AG04449 (cell line): Measurements from ENCODE around the gene ZNF576.

Experiments
- CTCF ChIA-PET: fragments of 350-600 bp; formaldehyde crosslinking; extraction: SDS; loops from one replicate; lab custom pipeline; 2021; ENCODE audit warnings: antibody characterized with exemption; lab: Yijun Ruan, JAX
- POLR2A ChIA-PET: fragments of 400-600, 350-600 bp; formaldehyde crosslinking; extraction: SDS; loops from one replicate; lab custom pipeline; 2020; ENCODE audit warnings: antibody characterized with exemption, inconsistent platforms; lab: Yijun Ruan, JAX
- DNase-seq: peaks from one replicate; pipeline ENCODE4 v3.0.0-alpha.2; 2010; ENCODE audit warnings: low read depth, low spot score
- H3K4me3 ChIP-seq: 2 replicates; pipeline ENCODE4 v1.5.1; 2011; ENCODE audit warnings: low read depth, mild to moderate bottlenecking, control low read depth, low read length
- TF ChIP-seq, protein P1 (sequence below): IDR thresholded peaks from one replicate; pipeline ENCODE4 v1.5.1; 2011; ENCODE audit warnings: mild to moderate bottlenecking, moderate library complexity, low read length, control low read depth, inconsistent platforms; ENCODE audit not compliant: insufficient read depth; ENCODE audit errors: missing control alignments

The ZNF576 gene

DNA sequence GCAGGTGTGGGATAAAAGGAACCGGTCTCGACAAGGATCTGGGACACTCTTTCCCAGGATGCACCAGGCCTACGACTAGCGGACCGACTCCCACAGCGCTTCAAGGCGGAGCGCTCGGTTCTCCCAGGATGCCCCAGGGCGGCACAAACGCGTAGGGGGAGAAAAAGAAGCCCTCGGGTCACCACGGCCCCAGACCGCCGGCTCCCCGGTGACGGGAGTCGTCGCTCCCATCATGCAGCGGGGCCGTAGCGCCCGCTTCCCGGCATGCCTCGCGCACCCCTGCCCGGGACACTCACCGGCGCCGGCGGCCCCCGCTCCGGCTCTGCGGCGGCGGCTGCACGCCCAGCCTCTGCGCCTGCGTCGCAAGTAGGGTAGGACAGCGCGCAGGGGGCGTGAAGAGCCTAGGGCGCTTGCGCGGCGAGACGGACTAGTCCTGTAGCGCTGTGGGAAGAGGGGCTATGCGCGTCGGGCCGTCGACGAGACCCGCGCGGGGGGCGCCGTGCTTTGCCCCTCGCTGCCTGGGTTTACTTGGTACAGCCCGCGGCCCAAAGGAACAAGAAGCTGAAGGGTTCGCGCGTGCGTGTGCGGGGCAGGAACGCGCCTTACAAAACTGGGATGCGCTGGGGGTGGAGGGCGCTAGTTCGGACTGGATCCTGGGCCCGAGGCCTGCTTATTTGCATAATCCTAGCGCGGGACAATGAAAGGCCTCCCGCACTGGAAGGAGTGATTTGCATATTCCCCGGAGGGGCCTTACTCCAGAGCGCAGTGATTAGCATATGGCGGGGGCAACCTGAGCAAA is 23.1 kb downstream of the ZNF576 start, which contains the start of gene ZNF428:
Gene ZNF428 (minus strand): TSS at position 368 of the 799 bp plus-strand sequence. CDS start 5,325 bp downstream, outside the sequence.
- TF ChIP-seq, protein P1, sequence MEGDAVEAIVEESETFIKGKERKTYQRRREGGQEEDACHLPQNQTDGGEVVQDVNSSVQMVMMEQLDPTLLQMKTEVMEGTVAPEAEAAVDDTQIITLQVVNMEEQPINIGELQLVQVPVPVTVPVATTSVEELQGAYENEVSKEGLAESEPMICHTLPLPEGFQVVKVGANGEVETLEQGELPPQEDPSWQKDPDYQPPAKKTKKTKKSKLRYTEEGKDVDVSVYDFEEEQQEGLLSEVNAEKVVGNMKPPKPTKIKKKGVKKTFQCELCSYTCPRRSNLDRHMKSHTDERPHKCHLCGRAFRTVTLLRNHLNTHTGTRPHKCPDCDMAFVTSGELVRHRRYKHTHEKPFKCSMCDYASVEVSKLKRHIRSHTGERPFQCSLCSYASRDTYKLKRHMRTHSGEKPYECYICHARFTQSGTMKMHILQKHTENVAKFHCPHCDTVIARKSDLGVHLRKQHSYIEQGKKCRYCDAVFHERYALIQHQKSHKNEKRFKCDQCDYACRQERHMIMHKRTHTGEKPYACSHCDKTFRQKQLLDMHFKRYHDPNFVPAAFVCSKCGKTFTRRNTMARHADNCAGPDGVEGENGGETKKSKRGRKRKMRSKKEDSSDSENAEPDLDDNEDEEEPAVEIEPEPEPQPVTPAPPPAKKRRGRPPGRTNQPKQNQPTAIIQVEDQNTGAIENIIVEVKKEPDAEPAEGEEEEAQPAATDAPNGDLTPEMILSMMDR = no peak
- ChIA-PET CTCF (no interaction called here), POLR2A (no interaction called here)
- no peak for DNase-seq
- H3K4me3 ChIP-seq = peak within 1 kb of the TSS; percentile 81

DNA sequence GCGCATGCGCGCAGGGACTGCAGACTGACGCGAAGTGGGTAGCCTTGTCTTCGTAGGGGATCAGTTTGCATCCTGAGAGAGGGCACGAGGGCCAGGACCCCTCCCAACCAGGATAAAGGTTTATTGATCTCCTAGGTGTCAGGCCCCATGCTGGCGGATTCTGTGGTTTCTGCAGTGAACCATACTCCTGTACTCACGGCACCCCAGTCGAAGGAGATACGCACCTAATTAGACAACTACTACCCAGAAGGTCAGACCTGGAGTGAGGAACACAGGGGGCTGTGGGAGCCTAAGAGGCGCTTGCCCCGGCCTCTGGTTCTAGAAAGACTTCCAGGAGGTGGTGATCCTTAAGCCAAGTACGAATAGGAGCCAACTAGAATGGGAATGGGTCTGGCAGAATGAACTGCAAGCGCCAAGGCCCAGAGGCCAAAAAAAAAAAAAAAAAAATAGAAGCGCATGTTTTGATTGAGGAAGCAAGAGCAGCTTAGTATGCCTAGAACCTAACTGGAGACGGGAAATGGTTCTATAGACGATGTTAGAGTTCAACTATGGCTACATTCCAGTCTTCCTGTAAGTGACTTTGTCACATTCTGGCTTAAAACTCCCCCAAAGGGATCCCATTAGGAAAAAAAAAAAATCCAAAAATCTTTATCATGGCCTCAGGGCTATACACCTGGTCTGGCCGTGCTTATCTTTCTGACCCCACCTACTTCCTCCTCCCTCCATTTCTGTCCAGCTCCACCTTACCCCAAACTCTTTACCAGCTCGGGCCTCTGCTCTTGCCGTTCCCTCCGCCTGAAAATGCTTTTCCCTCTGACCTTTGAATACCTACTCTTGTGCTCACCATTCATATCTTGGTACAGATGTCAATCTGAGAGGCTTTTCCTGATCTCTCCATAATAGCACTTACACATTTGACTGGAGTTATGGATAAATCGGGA is 23.9 kb downstream of the ZNF576 start:
- TF ChIP-seq, protein P1 = no peak
- ChIA-PET CTCF (no interaction called here), POLR2A (no interaction called here)
- peak overlapping the region; percentile 81 for H3K4me3 ChIP-seq
- no peak for DNase-seq

GRCh38 chr19:43622070-43622469 is 25.7 kb downstream of the ZNF576 start:
- ChIA-PET CTCF (interaction anchor here (0.6 kb wide), 1 partner anchor 87 kb away, joined by 3 read pairs; no protein-coding TSS in a partner anchor), POLR2A (no interaction called here)
- H3K4me3 ChIP-seq = no peak overlapping the region
- TF ChIP-seq, protein P1 = no peak
- no peak for DNase-seq

DNA sequence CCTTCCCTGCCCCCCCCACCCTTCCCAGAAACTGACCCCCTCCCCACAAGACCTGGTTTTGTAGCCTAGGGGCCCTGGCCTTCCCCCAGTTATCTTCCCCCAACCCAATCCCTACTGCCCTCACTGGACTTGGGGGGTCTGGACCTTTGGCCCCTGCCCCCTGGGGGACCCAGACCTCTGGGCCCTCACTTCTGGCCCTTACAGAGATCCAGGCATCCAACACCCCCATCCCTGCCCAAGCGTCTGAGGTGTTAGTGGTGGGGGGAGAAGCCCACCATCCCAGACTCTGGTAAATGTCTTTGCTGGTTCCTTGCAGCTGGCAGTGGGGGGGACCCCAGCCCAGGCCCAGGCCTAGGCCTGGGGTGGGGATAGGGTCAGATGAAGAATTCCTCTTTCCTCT is 26.6 kb downstream of the ZNF576 start:
- H3K4me3 ChIP-seq = no peak overlapping the region

GRCh38 chr19:43623889-43624670 is 27.7 kb downstream of the ZNF576 start:
- no peak overlapping the region for H3K4me3 ChIP-seq
- no peak for DNase-seq
- ChIA-PET POLR2A (no interaction called here), CTCF (no interaction called here)
- TF ChIP-seq, protein P1 = no peak

More for the DNA sequence above, 26.6 kb downstream of the ZNF576 start:
- no peak for DNase-seq
- ChIA-PET POLR2A (no interaction called here), CTCF (no interaction called here)
- TF ChIP-seq, protein P1 = no peak
